ENCODE measurements around the gene ALPK1.
"Not testable (repeated sequence)": the region's sequence is repeated elsewhere in the genome, so short reads cannot be mapped to it uniquely, and the experiment has no call there.

Gene ALPK1

DNA sequence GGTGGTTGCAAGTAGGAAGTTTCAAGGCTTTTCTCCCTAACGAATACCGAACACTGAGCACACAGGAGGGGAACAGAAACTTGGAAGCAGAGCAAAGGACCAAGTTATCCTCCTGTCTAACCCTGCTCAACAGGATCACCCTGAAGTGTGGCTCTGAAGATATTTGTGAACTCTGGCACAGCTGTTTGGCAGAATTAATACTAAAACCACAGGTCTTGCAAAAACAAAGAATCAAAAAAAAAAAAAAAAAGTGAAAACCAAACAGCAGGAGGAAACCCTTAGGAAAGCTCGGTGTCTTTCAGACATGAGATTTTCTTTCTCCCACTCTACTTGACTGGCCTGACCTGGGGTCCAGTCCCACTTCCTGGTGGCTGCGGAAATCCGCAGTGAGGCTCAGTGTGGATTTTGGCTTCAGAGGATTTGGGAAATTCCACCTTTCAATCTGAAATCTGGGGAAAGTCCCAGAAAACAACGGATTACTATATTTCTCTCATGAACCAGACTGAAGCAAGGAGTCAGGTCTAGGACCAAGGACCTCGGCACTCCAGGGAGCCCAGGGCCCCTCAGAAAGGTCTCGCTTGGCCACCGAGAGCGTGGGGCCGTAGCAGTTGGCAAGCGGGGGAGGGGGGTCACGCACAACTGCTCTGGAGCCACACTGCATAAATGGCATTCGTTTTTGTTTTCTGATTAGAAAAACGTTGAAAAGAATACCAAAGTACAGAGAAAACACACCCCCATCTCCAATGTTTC lies 12.3 kb upstream of the ALPK1 start:
- no peak for FAIRE-seq

DNA sequence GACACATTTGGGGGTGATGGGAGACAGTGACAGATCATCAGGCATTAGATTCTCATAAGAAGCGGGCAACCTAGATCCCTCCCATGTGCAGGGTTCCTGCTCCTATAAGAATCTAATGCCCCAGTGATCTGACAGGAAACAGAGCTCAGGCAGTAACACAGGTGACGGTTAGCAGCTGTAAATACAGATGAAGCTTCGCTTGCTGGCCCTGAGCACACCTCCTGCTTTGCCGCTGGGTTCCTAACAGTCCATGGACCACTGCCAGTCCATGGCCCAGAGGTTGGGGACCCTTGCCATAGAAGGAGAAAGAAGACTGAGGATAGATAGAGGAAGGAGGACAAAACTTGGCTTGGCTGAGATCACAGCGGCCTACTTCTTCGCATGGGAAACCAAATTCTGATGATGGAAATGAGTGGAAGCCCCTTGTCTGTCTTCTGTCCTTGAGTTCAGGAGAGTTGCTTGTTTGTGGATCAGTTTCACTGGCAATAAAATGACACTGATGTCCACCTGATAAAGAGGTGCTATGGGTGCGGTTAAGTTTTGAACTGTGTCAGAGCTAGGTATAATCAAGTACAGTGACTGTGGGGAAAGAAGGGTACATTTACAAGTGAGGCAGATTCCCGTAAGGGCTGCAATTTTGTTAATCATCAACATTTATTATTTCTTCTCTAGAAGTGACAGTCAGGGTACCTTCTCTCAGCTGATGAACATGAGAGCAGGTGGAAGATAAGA lies 9.7 kb upstream of the ALPK1 start:
- no peak for FAIRE-seq

GRCh38 chr4:112288455-112288854 lies 8.7 kb upstream of the ALPK1 start:
- FAIRE-seq = no peak

GRCh38 chr4:112289407-112290253 lies 7.5 kb upstream of the ALPK1 start:
- no peak for FAIRE-seq

DNA sequence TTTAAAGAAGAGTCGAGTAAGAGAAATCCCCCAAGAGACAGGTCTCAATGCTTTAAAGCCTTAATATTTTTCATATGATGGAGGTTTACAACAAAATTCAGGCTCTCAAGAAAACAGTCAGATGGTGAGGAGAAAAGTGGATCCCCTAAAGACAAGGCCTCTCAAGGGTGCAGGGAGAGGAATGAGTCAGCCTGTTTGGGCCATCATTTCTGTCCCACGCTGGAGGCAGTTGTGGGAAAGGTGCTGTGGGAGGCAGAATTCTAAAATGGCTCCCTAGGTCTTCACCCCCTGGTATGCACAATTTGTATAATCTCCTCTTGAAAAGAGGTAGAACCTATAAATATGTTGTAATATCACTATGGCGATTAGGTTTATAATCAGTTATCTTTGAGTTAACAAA lies 6.8 kb upstream of the ALPK1 start:
- no peak for FAIRE-seq

DNA sequence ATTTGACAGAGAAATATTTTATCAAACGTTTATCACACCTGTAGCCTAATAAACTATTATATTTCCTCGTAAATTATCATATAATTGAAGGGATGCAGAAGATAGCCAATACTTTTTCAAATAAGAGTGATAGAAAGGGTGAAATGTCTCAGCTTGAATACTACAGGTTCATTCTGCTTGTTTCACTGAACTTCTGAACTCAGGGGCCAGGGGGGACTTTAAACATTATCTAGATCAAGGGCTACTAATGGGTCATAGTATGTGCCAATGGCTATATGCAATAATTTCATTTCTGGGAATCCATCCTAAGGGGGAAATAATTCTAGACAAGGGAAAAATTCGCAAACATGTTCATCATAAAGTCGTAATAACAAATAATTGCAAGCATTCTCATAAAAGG lies 2.6 kb downstream of the ALPK1 start:
- no peak for FAIRE-seq

DNA sequence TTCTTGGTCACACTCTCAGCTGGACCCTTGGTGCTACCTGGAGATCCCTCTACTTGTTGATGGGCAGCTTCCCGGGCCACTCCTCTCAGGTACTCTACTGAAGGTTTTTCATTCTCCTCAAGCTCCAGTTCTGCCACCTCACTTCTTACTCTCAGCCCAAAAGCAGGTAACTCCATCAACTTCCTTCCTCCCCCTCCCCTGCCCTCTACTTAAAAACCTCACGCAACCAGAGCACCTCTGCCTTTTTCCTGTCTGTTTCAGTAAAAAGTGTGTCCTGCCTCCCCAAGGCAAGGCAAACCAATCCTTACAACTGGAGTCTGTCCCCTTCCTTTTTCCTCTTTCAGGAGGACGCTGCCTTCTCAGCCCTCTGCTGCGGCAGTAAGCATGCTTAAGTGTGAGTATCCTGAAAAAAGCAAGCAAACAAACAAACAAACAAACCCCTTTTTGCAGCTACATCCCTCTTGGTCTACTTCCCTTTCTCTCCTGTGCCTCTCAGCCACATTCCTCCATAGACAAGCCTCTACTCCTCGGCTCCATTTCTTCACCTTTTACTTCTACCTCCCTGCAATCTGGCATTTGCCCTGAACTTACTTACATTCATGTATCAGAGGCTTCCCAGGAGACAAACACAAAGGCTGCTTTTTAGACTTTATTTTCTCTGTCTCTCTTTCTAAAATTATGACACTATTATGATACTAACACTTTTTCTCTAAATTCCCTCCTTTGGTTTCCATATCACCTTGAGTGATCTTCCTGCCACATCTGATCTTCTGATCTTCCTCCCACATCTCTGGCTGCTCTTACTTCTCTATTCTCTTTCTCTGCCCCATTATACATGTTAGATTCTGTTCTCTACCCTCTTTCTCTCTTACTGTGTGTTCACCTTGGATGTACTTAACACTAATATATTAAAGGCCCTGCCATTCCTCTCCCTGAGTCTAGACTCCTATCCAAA lies 5.4 kb downstream of the ALPK1 start:
- no peak for FAIRE-seq

DNA sequence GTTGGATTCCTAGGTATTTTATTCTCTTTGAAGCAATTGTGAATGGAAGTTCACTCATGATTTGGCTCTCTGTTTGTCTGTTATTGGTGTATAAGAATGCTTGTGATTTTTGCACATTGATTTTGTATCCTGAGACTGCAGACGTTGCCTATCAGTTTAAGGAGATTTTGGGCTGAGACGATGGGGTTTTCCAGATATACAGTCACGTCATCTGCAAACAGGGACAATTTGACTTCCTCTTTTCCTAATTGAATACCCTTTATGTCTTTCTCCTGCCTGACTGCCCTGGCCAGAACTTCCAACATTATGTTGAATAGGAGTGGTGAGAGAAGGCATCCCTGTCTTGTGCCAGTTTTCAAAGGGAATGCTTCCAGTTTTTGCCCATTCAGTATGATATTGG lies 8.3 kb downstream of the ALPK1 start:
- FAIRE-seq = not testable (repeated sequence)

DNA sequence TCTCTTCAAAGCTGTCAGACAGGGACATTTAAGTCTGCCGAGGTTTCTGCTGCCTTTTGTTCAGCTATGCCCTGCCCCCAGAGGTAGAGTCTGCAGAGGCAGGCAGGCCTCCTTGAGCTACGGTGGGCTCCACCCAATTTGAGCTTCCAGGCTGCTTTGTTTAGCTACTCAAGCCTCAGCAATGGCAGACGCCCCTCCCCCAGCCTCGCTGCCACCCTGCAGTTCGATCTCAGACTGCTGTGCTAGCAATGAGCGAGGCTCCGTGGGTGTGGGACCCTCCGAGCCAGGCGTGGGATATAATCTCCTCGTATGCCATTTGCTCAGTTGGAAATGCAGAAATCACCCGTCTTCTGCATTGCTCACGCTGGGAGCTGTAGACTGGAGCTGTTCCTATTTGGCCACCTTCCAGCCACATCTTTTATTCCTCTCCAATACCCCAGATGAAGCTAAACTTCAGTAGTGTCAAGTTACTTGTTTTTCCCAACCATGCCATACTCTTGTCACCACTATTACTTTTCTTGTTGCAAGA lies 12.2 kb downstream of the ALPK1 start:
- not testable (repeated sequence) for FAIRE-seq

- FAIRE-seq = no peak
Observed at GRCh38 chr4:112311516-112311915, 14.3 kb downstream of the ALPK1 start.

GRCh38 chr4:112312610-112313239 lies 15.6 kb downstream of the ALPK1 start:
- no peak for FAIRE-seq

DNA sequence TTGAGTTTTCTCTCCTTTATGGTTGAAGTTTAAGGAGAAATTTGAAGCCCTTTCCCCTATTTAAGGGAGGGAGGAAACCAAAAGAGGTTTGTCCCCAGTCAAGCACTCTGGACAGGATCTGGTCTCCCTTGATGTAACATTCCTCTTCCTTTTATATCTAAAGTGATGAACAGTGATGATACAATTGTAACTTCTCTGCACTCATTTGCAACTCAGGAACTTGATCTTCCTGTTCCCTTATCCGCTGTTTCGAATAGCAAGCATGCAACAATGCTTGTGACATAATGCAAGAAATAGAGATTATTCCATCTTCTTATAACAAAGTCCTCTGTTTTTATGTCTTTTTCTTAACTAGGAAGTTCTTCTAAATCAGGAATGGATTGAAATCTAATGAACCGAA lies 18.3 kb downstream of the ALPK1 start:
- no peak for FAIRE-seq

DNA sequence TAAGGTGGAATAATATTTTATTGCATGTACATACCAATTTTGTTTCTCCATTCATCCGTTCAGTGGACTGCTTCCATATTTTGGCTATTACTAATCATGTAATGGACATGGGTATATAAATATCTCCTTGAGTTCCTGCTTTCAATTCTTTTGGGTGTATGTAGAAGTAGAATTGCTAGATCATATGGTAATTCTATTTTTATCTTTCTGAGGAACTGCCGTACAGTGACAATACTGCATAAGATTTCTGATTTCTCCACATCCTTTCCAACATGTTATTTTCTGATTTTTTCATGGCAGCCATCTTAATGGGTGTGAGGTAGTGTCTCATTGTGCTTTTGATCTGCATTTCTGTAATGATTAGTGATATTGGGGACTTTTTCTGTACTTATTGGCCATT lies 19.2 kb downstream of the ALPK1 start:
- FAIRE-seq = no peak

- FAIRE-seq = no peak
Observed at GRCh38 chr4:112318239-112319142, 21.3 kb downstream of the ALPK1 start.

DNA sequence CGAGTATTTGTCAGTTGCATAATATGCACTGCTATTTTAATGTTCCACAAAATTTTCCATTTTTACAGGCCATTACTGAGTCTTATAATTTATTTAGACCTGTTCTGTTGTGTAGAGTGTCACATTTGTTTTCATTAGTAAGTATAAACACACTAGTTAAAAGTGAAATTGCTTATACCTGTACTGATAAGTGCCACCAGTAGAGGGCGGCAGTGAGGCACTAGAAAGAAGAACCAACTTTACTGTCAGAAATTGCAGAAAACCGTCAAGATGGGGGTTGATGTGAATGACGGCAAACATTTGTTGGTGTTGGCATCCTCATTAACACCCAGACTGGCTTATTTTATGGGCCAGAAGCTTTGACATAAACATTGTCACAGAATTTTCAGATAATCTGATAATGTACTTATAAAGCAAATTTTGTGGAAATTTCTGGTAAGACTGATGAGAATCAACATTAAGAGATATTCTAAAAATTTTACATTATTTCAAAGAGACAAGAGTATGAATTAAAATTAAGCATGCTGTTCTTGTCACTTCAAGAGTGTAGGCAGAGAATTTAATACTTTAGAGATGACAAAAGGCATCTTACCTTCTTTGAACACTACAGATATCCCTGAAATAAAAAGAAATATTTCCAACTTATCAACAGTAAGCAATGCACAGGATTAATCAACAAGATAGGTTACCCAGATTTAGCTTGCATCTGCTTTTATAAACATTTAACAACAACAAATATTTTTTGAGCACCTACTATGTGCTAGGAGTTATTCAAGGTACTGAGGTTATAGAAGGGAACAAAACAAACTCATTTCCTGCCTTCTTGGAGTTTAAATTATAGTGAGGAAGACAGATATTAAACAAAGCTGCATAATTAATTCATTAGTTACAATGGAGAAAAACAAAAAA lies 24.9 kb downstream of the ALPK1 start:
- FAIRE-seq = peak; percentile 89

DNA sequence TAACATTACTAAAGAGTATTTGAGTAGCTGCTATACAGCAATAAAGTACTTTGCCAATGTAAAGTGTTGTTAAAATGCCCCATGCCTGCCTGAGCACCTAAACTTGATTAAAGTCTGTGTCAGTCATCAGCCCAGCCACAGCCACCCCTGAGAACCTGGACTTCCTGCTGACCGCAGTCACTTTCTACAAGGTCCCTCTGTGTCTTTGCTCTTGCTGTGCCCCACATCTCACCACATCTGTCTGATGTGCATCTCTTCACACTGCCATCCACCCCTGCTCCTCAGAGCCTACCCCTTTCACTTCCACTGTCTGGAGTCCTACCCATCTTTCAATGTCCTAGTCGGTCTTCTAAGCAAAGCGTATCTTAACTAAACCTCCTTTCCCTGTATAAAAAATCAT lies 25.7 kb downstream of the ALPK1 start:
- no peak for FAIRE-seq

DNA sequence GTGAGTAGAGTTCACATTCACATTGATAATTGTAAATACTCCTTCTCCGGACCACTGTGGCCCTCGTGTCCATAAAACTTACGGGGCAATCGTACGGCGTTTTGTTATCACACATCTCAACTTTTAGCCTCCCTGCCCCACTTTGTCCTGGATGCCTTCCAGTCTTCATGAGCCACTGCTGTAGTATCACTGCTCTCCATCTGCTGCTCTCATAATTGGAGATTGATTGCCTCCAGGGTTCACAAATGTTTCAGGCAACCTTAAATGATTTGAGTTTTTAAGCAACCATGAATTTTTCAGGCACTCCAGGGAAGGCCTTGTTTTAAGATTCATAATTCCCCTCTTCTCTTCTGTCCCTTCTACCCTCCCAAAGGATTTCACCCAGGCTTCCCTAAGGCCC lies 28.4 kb downstream of the ALPK1 start:
- FAIRE-seq = no peak

GRCh38 chr4:112327965-112328733 lies 31.0 kb downstream of the ALPK1 start:
- peak; percentile 17 for FAIRE-seq

DNA sequence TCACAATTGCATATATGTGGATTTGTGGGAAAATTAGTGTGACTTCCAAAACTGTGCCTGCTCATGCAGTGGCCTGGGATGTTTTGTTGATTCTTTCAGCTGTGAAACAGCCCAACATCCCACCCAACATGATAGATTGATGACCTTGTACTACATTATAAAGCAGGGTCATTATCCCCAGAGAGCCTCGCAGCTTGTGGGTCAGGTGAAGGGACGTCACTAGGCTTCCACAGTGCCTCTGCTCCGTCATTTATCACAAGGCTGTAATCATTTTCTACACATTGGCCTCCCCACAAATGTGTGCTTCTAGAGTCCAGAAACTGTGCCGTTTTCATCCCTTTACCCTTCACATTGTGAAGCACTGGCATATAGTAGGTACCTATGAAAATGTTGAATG lies 31.6 kb downstream of the ALPK1 start:
- no peak for FAIRE-seq
